ENCODE results near the gene BPIFB2.

BPIFB2 gene

DNA sequence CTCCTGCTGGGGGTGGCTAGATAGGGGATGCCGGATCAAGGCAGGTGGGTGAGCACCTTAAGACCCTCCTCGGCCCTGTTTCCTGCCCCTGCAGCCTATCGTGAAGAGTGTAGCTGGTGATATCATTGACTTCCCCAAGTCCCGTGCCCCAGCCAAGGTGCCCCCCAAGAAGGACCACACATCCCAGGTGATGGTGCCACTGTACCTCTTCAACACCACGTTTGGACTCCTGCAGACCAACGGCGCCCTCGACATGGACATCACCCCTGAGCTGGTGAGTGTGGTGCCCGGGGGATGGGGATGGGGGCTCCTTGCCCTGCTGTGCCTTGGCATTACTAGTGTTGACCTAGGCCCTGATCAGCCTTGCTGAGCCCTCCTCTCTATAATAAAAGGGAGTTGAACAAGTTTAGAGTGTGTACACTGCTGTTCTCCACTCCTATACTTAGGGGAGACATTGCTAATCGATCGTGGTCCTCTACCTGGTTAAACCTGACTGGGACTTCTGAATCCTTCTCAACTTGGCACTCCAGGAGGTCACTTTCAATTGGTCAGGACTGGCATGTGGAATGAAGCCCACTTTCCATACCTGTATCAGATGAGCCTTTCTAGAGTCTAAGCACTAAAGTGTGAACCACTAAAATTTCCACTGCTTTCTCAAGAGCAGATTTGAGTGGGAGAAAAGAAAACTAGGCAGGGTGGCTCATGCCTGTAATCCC is 57.2 kb downstream of the BPIFB2 start:
- no peak for FAIRE-seq
- TF ChIP-seq, protein P1, sequence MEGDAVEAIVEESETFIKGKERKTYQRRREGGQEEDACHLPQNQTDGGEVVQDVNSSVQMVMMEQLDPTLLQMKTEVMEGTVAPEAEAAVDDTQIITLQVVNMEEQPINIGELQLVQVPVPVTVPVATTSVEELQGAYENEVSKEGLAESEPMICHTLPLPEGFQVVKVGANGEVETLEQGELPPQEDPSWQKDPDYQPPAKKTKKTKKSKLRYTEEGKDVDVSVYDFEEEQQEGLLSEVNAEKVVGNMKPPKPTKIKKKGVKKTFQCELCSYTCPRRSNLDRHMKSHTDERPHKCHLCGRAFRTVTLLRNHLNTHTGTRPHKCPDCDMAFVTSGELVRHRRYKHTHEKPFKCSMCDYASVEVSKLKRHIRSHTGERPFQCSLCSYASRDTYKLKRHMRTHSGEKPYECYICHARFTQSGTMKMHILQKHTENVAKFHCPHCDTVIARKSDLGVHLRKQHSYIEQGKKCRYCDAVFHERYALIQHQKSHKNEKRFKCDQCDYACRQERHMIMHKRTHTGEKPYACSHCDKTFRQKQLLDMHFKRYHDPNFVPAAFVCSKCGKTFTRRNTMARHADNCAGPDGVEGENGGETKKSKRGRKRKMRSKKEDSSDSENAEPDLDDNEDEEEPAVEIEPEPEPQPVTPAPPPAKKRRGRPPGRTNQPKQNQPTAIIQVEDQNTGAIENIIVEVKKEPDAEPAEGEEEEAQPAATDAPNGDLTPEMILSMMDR (IDR thresholded peaks at IDR 0.05; ENCODE audit: insufficient read depth, missing control alignments), result no peak

DNA sequence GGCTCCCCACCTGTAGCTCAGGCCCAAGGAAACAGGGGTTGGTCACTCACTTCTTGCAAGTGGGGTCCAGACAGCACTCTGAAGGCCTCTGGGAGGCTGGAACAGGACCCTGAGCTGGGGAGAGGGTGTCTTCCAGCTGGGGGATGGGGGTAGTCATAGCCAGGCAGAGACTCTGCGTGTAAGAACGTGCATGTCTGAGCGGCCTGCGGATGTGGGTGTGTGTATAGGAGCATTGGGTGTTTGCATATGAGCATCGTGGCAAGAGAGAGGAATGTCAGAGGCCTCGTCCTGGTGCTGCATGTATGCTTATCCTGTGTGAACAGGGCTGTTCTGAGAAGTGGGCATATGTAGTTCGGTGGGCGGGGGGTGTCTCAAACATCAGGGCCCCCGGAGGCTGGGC is 58.3 kb downstream of the BPIFB2 start:
- DNase-seq (ENCODE audit: insufficient read length, low spot score) (no peak), FAIRE-seq (no peak)
- TF ChIP-seq, protein P1 (IDR thresholded peaks at IDR 0.05; ENCODE audit: insufficient read depth, missing control alignments), result no peak

More for the DNA sequence above, 57.2 kb downstream of the BPIFB2 start:
- DNase-seq (ENCODE audit: insufficient read length, low spot score), result no peak

DNA sequence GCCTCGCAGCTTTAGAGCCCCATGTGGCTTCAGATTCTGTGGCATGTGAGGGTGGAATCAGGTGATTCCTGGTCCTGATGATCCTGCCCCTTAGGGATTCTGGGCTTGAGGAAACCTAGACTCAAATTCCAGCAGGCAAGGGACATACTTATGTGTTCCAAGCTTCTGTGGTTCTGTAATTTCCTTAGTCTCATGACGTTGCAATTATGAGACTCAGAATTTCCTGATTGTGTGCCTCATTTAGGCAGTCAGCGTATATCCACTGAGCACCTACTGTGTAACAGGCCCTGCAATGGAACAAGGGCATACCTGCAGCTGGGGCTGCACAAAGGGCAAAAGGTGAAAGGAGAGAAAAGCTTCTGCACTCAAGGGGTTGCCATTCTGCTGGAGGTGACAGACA is 60.3 kb downstream of the BPIFB2 start:
- TF ChIP-seq, protein P1 (IDR thresholded peaks at IDR 0.05; ENCODE audit: insufficient read depth, missing control alignments), result no peak
- FAIRE-seq, result no peak
- DNase-seq (ENCODE audit: insufficient read length, low spot score), result no peak

DNA sequence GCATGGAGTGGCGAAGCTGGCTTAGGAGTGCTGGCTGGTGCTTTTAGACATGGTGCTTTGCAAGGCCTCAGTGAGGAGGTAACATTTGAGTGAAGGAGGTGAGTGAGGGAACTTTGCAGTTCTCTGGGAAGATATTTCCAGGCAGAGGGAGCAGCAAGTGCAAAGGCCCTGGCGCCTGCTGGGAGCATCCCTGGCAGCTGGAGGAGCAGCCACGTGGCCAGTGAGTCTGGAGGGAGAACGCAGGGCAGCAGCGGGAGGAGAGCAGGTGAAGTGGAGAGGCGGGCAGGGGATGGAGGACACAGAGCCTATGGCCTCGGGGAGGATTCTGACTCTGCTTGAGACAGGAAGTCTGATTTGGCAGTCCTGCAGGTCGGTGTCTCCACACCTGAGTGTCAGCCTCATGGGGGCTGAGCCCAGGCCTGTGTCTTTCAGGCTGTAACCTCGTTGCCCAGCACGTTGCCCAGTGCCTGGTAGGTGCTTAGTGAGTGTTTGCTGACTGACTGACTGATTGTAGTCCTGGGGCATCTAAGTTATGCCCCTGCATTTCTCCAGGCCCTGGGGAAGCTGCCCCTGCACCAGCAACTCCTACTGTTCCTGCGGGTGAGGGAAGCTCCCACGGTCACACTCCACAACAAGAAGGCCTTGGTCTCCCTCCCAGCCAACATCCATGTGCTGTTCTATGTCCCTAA is 60.9 kb downstream of the BPIFB2 start:
- no peak for FAIRE-seq
- TF ChIP-seq, protein P1 (IDR thresholded peaks at IDR 0.05; ENCODE audit: insufficient read depth, missing control alignments), result no peak
- DNase-seq (ENCODE audit: insufficient read length, low spot score), result no peak

DNA sequence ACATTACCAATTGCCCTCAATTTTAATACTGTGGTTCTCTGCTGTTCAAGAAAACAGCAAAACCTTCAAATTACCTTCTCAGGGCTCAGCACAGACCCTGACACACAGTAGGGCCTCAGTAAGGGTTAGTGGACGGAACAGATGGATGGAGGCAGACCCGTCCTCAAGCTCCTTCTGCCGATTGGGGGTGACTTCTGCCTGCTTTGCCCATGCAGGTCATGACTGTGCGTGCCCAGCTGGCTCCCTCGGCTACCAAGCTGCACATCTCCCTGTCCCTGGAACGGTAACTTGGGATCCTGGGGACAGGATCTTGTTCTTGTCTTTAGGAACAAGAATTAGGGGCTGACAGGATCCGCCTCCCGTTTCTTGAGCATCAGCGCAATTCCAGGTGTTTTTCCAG is 62.2 kb downstream of the BPIFB2 start:
- TF ChIP-seq, protein P1 (IDR thresholded peaks at IDR 0.05; ENCODE audit: insufficient read depth, missing control alignments), result no peak
- FAIRE-seq (no peak), DNase-seq (ENCODE audit: insufficient read length, low spot score) (no peak)

DNA sequence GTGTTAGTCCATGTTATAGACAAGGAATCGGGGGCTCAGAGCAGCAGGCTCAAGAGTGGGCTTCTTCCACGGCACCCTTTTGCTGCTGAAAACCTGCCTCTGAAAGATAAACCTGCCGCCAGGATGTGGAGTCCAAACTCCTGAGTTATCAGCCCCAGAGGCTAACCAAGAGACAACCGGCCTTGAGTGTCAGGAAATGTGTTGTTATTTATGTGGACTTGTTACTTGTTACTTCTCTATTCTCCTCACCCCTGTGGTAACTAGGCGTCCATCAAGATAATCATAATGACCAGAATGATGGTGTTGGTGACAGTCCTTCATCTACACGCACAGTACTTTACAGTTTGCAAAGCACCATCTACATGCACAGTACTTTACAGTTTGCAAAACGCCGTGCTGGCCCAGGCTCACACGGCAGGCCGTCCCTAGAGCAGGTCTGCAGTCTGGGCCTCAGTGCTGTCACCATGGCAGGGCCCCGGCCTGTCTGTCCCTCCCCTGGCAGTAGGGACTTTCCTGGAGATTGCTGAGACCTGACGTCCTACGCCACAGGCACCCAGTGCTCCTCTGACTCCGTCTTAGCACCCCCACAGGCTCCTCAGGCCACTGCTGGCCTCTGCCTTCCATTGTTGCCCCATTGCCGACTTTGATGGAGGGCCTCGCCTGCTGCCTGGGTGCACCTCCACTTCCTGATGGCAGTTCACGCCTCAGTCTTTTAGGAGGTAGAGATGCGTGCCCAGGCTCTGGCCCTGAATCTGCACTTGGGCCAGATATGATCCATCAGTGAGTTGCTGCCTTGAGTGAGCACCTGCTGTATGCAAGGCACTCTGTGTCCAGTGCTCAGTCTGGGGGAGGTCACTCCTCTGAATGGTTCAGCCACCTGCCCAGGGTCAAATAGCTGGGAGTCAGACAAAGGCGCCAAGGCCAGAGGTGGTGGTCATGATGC is 62.9 kb downstream of the BPIFB2 start:
- TF ChIP-seq, protein P1 (IDR thresholded peaks at IDR 0.05; ENCODE audit: insufficient read depth, missing control alignments), result no peak
- FAIRE-seq, result no peak
- no peak for DNase-seq (ENCODE audit: insufficient read length, low spot score)

Measured in D721Med (cell line).